BE2C (cell line): ENCODE results near the gene PRPF40B.

ENCODE experiments used
- DNase-seq: peaks from one replicate; pipeline ENCODE4 v3.0.0-alpha.2; 2020
- H3K27me3 ChIP-seq: fragments of 250-450 bp; sonication (Bioruptor Pico); 2 replicates; pipeline ENCODE4 v1.5.1; 2020; ENCODE audit warnings: mild to moderate bottlenecking
- H3K36me3 ChIP-seq: fragments of 250-450 bp; sonication (Bioruptor Pico); 2 replicates; pipeline ENCODE4 v1.5.1; 2020; ENCODE audit warnings: mild to moderate bottlenecking
- H3K4me1 ChIP-seq: fragments of 250-450 bp; sonication (Bioruptor Pico); 2 replicates; pipeline ENCODE4 v1.5.1; 2020
- H3K4me3 ChIP-seq: 2 replicates; pipeline ENCODE4 v1.5.1; 2011; ENCODE audit warnings: low read depth, low read length
- H3K9me3 ChIP-seq: fragments of 250-450 bp; sonication (Bioruptor Pico); 2 replicates; pipeline ENCODE4 v1.5.1; 2020
- TF ChIP-seq, protein P1 (sequence below): IDR thresholded peaks from 2 replicates; pipeline ENCODE4 v1.5.1; 2012; ENCODE audit warnings: mild to moderate bottlenecking, low read depth, low read length

Gene PRPF40B

DNA sequence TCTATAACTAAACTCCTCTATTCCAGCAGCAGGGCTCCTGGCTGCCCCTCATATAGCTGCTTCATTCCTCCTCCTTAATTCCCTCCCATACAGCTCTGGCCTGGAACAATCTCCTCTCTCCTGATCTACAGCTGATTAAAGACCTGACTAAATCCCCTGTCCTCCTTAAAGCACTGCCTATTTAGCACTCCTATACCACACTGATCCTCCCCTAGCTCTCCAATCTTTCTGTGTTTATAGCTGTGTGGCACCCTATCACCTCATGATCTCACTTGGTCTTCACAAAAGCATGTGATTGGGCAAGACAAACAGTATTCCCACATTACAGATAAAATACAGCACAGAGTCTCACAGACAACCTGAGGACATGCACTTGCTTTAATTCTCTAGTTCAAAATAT lies 66.4 kb downstream of the PRPF40B start:
- H3K4me1 ChIP-seq = peaks cover 3% of the 10 kb centered on the region; the same call in 1 of the 2 replicates
- TF ChIP-seq, protein P1, sequence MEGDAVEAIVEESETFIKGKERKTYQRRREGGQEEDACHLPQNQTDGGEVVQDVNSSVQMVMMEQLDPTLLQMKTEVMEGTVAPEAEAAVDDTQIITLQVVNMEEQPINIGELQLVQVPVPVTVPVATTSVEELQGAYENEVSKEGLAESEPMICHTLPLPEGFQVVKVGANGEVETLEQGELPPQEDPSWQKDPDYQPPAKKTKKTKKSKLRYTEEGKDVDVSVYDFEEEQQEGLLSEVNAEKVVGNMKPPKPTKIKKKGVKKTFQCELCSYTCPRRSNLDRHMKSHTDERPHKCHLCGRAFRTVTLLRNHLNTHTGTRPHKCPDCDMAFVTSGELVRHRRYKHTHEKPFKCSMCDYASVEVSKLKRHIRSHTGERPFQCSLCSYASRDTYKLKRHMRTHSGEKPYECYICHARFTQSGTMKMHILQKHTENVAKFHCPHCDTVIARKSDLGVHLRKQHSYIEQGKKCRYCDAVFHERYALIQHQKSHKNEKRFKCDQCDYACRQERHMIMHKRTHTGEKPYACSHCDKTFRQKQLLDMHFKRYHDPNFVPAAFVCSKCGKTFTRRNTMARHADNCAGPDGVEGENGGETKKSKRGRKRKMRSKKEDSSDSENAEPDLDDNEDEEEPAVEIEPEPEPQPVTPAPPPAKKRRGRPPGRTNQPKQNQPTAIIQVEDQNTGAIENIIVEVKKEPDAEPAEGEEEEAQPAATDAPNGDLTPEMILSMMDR = no peak
- H3K36me3 ChIP-seq = no peaks in the 10 kb centered on the region
- H3K27me3 ChIP-seq = no peaks in the 10 kb centered on the region
- H3K9me3 ChIP-seq = no peaks in the 10 kb centered on the region
- H3K4me3 ChIP-seq = no peak overlapping the region
- DNase-seq = no peak

DNA sequence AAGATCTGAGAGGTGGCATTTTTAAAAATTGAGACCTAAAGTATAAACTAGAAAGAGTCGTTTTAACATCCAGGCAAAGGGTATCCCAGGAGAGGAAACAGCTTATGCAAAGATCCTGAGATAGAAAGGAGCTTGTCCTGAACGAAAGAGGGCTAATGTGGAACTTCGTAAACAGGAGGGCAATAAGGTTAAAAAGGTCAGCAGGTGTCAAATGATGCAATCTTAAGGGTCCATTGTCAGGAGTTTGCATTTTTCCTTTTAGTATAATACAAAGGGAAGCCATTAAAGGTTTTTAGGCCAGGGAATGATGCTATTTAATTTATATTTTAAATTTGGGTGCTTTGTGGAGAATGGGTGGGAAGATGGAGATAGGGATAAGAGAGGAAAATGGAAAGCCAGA lies 69.5 kb downstream of the PRPF40B start:
- no peak overlapping the region for H3K4me3 ChIP-seq
- DNase-seq = no peak
- H3K36me3 ChIP-seq = no peaks in the 10 kb centered on the region
- no peaks in the 10 kb centered on the region for H3K27me3 ChIP-seq
- H3K4me1 ChIP-seq = peaks cover 3% of the 10 kb centered on the region; the same call in 1 of the 2 replicates
- no peaks in the 10 kb centered on the region for H3K9me3 ChIP-seq
- TF ChIP-seq, protein P1 = no peak

DNA sequence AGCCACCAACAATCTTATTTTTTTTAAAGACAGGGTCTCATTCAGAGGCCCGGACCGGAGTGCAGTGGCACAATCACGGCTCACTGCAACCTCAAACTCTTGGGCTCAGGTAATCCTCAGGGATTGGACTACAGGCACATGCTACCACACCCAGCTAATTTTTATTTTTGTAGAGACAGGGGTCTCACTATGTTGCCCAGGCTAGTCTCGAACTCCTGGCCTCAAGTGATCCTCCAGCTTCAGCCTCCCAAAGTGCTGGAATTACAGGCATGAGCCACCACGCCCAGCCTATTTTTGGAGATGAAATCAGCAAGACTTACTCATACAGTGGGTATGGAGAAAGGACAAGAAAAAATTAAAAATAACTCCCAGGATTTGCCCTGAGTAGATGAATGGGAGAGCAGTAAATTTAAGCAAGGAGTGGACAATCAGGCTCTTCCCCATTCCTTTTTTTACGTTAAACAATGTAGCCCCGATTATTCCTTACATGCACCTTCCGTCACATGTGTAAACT lies 70.6 kb downstream of the PRPF40B start:
- DNase-seq = no peak

More for the DNA sequence above, 70.6 kb downstream of the PRPF40B start:
- TF ChIP-seq, protein P1 = no peak
- peaks cover 6% of the 10 kb centered on the region for H3K4me1 ChIP-seq
- H3K4me3 ChIP-seq = no peak overlapping the region
- no peaks in the 10 kb centered on the region for H3K36me3 ChIP-seq
- no peaks in the 10 kb centered on the region for H3K27me3 ChIP-seq
- H3K9me3 ChIP-seq = no peaks in the 10 kb centered on the region
